Measurements from ENCODE around the gene ITGAV.

The ITGAV gene

DNA sequence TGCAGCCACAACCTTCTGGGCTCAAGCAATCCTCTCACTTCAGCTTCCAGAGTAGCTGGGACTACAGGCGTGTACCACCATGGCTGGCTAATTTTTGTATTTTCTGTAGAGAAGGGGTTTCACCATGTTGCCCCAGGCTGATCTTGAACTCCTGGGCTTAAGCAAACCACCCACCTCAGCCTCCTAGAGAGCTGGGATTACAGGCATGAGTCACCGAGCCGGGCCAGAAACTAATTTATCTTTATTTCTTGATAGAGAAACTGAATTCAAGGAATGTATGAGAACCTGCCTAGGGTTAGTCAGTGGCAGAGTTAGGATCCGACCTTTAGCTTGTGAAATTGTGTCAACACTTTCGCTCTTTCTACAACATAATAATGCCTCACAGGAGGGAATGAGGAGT is 19.3 kb upstream of the ITGAV start:
- in situ Hi-C loops (cut with MboI; ENCODE audit: low pct_unique_long_range_greater_than_20kb, low sequenced_read_pairs): no loop called here
- DNase-seq: no peak

DNA sequence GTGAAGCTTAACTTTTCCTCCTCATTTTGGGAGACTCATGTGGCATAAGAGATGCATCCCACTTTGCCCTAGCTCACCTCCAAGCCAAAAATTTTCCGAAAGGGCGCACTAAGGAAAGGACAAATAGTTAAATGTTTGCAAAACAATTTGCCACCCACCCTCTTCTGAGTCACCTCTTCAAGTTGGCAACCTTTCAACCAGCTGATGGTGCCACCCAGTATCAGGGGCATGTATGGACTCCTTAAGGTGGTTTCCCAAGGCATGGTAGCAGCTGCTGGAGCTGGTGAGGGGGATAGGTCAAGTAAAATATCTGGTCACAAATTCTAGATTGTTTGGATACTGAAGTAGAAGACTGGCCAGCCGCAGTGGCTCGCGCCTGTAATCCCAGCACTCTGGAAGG is 17.2 kb upstream of the ITGAV start:
- in situ Hi-C loops (cut with MboI; ENCODE audit: low pct_unique_long_range_greater_than_20kb, low sequenced_read_pairs): no loop called here

DNA sequence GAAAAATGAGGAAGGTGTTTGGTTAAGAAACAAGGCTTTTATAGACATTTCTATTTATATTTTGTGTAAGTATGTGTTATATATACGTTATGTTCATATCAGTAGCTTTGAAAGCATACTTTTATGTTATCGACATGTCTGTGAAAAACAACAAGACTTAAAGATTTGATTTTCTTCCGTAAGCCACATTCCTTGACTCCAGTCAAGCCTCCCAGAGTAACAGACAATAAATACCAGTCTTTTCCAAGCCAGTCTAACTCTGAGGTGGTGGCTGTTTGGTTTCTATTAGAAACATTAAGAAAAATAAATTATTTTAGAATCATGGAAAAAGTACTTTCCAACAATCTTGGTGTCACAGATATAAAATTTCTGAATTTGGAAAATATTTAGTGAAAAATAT is 16.3 kb upstream of the ITGAV start:
- DNase-seq: no peak
- in situ Hi-C loops (cut with MboI; ENCODE audit: low pct_unique_long_range_greater_than_20kb, low sequenced_read_pairs): no loop called here

More for the DNA sequence above, 17.2 kb upstream of the ITGAV start:
- DNase-seq: no peak

DNA sequence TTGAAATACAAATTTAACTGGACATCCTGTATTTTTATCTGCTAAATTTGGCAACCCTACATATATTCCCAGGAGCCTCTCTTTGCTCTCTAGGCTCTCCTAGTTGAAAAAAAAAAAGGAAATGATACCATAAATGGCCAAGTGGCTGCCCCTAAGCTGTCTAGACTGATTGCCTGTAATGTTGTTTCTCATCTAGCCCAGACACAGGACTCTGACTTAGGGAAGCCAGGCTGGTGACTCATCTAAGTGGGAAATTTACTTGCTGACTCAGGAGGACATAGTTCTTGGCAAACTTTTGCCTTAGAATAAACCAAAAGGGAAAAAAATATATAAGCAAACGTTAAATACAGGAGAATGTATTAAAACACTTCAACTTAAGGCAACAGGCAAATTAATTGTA is 14.6 kb upstream of the ITGAV start:
- peak; percentile 83 for DNase-seq
- in situ Hi-C loops (cut with MboI; ENCODE audit: low pct_unique_long_range_greater_than_20kb, low sequenced_read_pairs): no loop called here

DNA sequence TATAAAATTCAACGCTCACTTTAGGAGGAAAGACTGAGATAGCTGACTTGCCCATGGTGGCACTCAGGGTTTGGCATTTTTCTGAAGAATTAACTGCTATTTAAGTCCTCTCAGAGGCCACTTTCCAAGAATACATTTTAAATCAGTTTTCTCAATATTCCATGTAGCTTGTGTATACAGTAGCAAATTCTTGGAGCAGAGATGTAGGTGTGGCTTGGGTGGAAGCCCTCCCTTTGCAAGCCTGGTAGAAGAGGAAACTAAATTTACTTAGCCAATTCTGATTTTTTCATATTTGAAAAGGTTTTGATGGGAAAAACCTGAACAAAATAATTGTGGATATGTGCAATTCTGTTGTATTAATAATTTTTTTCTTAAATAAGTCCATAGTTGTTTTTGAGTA is 14.0 kb upstream of the ITGAV start:
- no peak for DNase-seq
- in situ Hi-C loops (cut with MboI; ENCODE audit: low pct_unique_long_range_greater_than_20kb, low sequenced_read_pairs): no loop called here

DNA sequence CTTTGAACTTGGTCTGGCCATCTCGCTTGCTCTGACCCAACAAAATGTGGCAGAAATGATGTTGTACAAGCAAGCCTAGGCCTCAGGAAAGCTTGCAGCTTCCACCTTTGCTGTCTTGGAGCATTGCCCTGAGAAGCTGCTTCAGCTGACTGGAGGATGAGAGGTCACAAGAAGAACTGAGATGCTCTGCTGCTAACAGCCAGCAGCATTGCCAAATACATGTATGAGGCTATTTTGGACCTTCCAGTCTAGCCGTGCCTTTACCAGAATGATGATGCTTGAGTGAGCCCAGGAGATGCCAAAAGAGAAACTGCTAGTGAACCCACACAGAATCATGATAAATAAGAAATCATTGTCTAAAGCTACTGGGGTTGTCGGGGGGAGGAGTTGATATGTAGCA is 13.2 kb upstream of the ITGAV start:
- in situ Hi-C loops (cut with MboI; ENCODE audit: low pct_unique_long_range_greater_than_20kb, low sequenced_read_pairs): no loop called here
- DNase-seq: no peak

DNA sequence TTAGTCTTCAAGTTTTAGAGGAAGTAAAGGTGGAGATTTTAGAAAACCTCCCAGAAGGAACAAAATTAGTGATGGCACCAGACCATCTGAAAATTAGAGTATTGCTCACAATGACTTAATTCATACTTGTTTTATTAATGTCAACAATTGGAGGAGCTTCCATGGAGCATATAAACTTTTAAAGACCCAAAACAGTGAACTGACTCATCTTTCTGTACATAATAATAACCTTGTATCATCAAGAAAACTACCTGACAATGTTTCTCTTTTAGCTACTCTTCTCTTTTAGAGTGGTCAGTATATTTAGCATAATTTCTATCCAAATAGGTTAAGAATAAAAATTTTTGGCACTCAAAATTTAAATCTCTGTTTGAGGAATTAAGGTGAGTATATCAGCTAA is 7.2 kb upstream of the ITGAV start:
- DNase-seq: no peak
- in situ Hi-C loops (cut with MboI; ENCODE audit: low pct_unique_long_range_greater_than_20kb, low sequenced_read_pairs): no loop called here

DNA sequence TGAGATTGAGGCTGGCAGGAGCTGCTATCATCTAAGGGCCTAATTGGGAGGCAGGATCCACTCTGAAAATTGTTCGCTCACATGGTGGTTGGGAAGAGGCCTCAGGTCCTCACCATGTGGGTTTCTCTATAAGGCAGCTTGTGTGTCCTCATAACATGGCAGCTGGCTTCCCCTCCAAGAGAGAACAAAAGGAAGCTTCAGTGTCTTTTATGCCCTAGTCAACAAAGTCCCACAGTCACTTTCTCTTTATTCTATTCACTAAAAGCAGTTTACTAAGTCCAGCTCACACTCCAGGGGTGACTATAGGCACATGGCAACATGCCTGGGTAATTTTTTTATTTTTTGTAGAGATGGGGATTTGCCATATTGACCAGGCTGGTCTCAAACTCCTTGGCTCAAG is 5.8 kb upstream of the ITGAV start:
- DNase-seq: no peak
- in situ Hi-C loops (cut with MboI; ENCODE audit: low pct_unique_long_range_greater_than_20kb, low sequenced_read_pairs): no loop called here

DNA sequence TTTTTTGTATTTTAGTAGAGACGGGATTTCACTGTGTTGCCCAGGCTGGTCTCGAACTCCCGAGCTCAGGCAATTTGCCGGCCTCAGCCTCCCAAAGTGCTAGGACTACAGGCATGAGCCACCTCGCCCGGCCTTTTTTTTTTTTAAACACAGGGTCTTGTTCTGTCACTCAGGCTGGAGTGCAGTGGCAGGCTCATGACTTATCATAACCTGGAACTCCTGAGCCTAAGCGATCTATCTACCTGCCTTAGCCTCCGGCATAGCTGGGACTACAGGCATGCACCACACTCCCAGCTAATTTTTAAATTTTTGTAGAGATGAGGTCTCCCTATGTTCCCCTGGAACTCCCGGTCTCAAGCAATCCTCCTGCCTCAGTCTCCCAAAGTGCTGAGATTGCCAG is 1.4 kb upstream of the ITGAV start:
- DNase-seq: no peak
- in situ Hi-C loops (cut with MboI; ENCODE audit: low pct_unique_long_range_greater_than_20kb, low sequenced_read_pairs): no loop called here

DNA sequence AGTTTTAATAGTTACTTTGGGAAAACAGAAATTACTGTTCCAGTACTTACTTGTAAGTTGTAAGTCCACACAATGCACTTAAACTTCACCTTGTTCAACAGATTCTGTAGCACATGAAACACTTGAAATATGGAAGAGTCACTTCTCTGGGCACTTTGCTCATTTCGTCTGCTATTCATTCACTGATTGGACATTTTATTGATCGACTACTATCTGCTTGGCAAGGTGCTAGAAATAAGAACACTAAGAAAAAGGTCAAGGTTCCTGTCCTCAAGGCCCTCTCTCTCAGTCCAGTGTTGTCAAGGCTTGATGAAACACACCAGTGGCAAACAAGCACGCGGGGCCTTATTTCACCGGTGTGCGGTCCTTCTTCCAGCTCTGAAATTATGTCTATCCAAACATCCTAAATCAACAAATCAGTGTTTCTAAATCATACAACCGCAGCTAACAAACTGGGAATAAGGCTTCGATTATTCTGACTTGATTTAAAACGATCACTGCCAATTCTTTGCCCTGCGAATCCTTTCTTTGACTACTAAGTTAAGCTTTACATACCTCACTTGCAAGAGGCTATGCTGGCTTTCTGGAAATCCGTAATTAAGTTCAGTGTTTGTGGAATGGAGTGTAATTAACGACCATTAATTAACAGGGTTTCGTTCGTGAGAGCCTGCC is 780 bp upstream of the ITGAV start:
- no peak for DNase-seq
- in situ Hi-C loops (cut with MboI; ENCODE audit: low pct_unique_long_range_greater_than_20kb, low sequenced_read_pairs): no loop called here

DNA sequence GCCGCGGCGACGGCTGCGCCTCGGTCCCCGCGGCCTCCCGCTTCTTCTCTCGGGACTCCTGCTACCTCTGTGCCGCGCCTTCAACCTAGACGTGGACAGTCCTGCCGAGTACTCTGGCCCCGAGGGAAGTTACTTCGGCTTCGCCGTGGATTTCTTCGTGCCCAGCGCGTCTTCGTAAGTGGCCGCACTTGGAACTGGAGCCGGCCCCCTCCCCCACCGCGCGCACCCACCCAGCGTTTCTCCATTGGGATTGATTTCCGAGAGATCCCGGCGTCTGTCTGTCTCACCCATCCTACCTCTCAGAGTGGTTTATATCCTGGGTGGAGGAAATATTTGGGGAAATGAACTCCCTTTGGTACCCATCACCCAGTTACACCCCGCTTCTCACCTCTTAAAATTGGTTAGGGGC is 498 bp downstream of the ITGAV start:
- in situ Hi-C loops (cut with MboI; ENCODE audit: low pct_unique_long_range_greater_than_20kb, low sequenced_read_pairs): no loop called here
- peak; percentile 58 for DNase-seq

DNA sequence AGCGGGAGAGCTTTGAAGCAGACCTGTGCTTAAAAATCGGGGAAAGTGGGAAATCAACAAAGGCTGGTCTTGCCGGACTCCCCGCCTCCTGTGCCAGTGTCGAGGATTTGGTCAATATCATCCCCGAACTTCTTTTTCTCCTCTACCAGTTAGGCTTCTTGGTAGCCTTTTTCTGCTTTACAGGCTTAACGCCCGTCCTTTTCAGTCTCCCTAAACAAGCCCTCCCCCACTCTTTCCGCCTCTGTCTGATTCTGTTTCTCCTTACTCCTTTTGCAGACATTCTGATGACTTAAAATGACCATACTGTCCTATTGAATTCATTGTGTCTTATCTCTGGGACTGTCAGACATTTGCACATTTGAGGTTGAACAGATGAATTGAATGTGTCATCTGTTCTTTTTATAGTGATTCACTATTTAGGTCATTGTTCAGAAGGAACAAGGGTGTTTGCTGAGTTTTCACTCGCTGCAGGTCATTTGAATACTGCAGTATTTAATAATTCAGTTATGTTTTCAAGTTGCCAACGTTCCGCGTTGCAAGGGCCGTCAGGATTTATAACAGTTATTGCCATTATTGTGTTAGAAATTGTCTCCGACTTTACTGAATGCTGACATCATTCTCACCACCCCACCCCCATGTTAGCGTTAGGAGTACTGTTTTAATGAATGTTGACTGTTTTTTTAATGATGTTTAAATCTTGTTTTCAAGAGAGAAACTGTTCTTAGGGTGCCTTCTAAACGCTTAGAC is 1.1 kb downstream of the ITGAV start:
- in situ Hi-C loops (cut with MboI; ENCODE audit: low pct_unique_long_range_greater_than_20kb, low sequenced_read_pairs): no loop called here
- DNase-seq: peak; percentile 74

DNA sequence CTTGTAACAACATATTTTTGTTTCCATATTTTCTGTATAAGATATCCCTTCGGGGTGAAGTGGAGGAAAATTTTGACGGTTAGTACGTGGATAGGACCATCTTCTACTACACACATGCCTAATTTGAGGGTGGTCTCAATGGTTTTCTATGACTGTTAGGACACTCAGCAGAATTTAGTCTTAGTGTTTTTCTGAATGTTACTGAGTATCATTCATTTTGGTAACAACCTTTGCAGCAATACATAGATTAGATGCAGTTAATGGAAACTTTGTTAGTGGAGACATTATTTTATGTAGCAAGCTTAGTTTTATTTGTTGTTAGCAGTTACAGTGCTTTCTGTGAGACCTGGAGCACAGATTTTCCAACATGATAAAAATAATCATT is 1.6 kb downstream of the ITGAV start:
- no peak for DNase-seq
- in situ Hi-C loops (cut with MboI; ENCODE audit: low pct_unique_long_range_greater_than_20kb, low sequenced_read_pairs): no loop called here

DNA sequence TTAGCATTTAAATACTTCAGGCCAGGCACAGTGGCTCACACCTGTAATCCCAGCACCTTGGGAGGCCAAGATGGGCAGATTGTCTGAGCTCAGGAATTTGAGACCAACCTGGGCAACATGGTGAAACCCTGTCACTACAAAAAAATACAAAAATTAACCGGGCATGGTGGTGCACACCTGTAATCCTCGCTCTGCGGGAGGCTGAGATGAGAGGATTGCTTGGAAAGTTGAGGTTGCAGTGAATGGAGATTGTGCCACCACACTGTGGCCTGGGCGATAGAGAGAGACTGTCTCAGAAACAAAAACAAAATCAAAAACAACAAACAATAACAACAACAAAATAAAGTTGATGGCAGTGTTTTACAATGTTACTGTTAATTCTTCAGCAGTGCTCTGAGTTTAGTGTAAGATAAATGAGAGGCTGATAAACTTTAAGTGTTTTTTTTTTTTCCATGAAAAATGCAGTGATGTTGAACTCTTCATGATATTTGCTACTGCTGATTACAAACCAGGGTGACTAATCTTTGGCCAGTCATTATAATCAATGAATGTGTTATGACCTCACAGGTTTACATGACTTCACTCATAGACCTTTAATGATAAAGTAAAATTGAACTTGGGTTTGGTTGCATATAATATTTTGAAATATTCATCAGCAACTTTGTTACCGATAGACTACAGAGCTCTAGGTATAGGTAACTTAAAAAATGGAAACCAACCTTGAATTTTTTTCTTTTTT is 2.5 kb downstream of the ITGAV start:
- no peak for DNase-seq
- in situ Hi-C loops (cut with MboI; ENCODE audit: low pct_unique_long_range_greater_than_20kb, low sequenced_read_pairs): no loop called here

DNA sequence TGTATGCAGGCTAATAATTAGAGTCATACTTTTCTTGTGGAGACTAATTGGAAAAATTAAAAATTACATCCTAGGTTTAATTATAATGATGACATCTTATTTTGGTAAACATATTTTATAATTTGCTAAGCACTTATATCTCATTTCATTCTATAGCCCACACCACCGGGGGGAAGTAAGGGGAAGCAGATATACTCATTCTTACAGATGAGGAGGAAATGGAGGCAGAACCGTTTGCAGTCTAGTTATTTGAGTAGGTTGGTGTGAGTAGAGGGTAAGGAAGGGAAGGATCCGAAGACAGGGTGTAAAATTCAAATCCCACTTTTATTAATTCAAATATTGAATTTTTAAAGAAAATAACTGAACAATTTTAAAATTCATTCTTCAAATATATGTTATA is 3.7 kb downstream of the ITGAV start:
- in situ Hi-C loops (cut with MboI; ENCODE audit: low pct_unique_long_range_greater_than_20kb, low sequenced_read_pairs): no loop called here

DNA sequence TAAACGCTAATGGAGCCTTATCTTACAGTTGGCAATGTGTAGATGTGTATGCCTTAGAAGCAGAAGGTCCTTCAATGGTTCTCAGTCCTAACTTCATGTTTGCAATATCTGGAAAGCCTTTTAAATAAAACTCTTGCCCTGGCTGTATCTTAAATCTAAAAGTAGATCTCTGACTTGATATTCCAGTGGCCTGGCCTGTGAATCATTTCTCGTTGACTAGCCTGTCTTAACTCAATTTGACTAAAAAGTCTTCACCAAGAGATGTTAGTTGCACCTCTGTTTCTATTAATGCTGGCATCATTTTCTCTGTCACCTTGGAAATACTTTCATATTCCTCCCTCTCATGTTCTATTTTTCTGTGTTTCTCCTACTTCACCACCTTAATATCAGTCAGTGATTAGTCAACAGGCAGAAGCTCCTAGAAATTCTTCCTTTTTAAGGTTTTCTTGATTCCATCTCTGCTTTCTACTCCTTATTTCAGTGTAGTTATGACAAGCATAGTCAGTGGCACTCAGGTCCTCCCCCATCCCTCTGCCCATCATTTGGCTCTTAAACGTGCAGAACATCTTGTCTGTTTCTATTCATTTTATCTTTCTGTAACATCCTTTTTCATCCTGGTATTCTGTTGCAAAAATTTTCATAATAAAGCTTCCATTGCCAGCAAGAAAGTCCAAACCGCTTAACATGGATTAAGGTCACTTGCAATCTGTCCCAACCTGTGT is 4.3 kb downstream of the ITGAV start:
- DNase-seq: no peak
- in situ Hi-C loops (cut with MboI; ENCODE audit: low pct_unique_long_range_greater_than_20kb, low sequenced_read_pairs): no loop called here

More for the DNA sequence above, 3.7 kb downstream of the ITGAV start:
- DNase-seq: peak; percentile 30

DNA sequence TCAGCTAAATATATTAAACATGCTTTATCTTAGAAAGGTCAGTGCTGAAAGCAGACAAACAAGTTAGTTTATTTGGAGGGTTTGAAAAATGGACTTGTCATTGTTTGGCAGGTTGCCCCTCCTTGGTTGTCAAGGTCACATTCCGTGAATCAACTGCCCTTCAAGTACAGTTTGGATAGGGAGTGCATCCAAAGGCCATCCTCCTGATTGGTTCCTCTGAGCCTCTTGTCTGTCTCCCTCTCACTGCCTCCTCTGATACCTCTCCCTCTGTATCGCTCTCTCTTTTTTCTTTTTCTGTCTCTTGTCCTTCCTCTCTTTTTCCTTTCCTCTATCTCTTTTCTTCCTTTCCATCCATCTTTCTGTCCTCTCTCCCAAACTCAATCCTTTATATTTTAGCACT is 5.4 kb downstream of the ITGAV start:
- DNase-seq: no peak
- in situ Hi-C loops (cut with MboI; ENCODE audit: low pct_unique_long_range_greater_than_20kb, low sequenced_read_pairs): no loop called here

DNA sequence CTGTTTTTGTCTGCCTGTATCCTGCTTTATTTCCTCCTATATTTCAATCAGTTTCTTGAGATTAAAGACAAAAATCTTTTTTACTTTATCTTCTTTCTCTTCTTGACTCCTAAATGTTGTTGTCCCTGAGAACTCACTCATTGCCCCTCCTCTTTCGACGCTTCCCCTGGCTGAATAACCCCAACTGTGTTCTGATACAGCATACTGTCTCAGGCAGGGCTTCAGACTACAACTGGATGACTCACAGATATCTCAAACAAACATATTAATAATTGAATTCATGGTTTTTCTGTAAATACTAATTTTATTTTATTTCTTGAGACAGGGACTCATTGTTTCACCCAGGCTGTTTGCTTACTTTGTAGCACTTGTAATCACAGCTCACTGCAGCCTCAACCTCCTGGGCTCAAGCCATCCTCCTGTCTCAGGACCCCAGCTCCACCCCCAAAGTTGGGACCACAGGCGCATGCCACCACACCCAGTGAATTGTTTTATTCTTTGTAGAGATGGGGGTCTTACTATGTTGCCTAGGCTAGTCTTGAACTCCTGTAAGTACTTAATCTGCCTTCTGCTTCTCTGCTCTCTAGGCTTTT is 9.4 kb downstream of the ITGAV start:
- DNase-seq: no peak
- in situ Hi-C loops (cut with MboI; ENCODE audit: low pct_unique_long_range_greater_than_20kb, low sequenced_read_pairs): no loop called here

DNA sequence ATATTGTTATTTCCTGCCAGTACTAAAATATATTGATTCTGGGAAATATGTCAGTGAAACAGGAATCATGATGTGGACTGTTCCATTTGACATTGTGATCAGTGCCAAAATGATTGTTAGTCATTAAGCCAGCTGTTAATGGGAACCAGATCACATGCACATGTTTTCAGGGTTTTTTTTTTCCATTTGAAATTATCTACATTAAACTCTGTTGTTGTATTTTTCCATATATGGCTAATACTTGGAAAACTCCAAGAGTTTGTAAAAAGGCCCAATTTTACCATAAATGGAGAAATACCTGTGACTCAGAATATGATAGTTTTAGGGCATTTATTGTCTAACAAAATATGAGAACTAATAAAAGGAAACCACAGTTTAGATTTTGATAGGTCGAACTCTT is 13.4 kb downstream of the ITGAV start:
- in situ Hi-C loops (cut with MboI; ENCODE audit: low pct_unique_long_range_greater_than_20kb, low sequenced_read_pairs): no loop called here
- no peak for DNase-seq
